ENCODE data around the gene DTD2.

DTD2 gene

DNA sequence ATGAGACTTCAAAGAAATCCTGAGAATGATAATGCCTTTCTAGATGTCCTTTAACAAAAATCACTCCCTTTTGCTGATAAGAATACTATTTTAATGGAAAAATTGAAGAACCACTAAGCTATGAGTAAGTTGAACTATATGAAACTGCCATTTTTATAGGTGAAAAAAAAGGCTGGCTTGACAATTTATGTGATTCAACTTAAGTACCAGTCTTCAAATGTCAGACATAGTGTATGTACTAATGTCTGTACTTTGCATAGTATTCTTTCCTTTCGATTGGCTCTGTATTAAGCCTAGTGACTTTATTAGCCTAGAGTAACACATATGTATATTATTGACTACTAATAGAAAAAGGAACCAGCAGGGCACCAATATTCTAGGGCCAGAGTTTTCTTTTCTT lies 48.9 kb downstream of the DTD2 start:
- TF ChIP-seq, protein P1, sequence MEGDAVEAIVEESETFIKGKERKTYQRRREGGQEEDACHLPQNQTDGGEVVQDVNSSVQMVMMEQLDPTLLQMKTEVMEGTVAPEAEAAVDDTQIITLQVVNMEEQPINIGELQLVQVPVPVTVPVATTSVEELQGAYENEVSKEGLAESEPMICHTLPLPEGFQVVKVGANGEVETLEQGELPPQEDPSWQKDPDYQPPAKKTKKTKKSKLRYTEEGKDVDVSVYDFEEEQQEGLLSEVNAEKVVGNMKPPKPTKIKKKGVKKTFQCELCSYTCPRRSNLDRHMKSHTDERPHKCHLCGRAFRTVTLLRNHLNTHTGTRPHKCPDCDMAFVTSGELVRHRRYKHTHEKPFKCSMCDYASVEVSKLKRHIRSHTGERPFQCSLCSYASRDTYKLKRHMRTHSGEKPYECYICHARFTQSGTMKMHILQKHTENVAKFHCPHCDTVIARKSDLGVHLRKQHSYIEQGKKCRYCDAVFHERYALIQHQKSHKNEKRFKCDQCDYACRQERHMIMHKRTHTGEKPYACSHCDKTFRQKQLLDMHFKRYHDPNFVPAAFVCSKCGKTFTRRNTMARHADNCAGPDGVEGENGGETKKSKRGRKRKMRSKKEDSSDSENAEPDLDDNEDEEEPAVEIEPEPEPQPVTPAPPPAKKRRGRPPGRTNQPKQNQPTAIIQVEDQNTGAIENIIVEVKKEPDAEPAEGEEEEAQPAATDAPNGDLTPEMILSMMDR (IDR thresholded peaks at IDR 0.05) = no peak

DNA sequence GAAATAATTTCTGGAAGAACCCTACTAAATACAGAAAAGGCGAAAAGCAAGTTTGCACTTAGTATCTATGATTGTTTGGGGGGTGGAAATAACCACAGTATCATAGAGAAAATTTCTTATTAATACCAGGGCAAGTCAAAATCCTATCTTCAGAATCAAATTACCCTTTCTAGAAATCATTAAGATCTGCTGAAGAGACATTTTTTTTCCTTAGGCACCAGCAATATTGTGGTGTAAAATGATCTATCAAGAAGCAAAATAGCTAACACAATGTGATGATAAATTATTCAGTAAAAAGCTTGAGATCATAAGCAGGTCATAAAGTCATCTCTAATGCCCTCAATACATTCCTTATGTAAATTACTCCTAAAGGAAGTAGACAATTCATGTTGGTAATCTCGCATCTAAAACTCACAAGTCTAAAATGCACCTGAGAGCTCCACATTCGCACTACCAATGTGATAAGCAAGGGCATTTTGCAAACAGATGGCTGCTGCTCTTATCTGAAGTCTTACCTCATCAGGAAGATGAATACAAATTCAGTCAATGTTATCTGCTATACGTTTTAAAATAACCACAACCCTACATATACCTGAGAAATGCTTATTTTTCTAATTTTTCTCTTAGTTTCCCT lies 51.6 kb downstream of the DTD2 start:
- TF ChIP-seq, protein P1 (IDR thresholded peaks at IDR 0.05) = no peak

DNA sequence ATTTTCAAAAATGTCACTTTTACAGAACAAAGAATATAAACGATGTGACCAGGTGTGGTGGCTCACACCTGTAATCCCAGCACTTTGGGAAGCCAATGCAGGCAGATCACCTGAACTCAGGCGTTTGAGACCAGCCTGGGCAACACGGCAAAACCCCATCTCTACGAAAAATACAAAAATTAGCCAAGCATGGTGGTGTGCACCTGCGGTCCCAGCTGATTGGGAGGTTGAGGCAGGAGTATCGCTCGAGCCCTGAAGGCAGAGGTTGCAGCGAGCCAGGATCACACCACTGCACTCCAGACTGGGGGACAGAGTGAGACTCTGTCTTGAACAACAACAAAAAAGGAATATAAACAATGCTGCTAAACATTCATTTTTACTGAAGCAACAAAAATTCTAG lies 52.2 kb downstream of the DTD2 start:
- TF ChIP-seq, protein P1 (IDR thresholded peaks at IDR 0.05) = no peak

DNA sequence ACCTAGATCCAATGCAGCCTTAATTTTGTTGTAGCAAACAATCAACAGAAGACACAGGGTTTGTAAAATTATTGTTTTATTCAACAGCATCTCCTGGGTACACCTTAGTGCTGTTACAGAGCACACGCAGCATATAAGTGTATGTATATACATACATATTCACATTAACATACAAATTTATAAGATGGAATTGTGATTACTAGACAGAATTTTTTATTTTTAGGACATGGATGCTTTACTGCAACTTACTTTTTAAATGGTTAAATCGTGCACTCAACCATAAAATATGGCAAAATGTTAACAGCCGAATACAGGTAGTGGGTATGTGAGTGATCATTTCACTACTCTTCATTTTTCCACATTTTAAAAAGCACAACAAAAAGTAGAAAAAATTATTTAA lies 53.6 kb downstream of the DTD2 start:
- TF ChIP-seq, protein P1 (IDR thresholded peaks at IDR 0.05) = no peak

DNA sequence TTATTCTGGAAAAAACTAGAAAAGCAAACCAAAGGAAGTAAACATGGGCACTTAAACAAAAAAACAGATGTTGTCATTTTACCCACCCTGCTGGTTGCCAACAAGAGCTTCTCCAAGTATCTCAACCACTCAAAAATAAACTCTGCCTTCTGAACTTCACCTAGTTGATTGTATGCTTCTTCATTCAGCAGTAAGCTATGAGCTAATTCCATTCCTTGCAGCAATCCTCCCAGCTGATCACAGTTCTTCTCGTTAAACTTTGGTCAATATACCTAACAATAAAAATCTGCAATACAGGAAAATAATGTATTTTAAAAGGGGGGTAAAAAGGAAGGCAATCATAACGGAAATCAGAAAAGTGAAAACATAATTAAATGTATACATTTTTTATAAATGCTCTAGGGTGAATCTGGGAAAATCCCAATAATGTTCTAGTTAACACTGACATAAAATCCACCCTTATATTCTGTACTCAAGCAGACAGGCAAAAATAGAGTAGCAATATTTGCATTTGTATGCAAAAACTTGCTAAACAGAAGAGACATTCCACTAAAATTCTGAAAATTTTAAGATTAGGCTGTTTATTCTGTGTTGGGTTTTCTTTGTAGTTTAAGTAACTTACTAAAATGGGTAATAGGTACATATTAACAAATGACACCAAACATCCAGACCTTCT lies 54.4 kb downstream of the DTD2 start:
- TF ChIP-seq, protein P1 (IDR thresholded peaks at IDR 0.05) = no peak

DNA sequence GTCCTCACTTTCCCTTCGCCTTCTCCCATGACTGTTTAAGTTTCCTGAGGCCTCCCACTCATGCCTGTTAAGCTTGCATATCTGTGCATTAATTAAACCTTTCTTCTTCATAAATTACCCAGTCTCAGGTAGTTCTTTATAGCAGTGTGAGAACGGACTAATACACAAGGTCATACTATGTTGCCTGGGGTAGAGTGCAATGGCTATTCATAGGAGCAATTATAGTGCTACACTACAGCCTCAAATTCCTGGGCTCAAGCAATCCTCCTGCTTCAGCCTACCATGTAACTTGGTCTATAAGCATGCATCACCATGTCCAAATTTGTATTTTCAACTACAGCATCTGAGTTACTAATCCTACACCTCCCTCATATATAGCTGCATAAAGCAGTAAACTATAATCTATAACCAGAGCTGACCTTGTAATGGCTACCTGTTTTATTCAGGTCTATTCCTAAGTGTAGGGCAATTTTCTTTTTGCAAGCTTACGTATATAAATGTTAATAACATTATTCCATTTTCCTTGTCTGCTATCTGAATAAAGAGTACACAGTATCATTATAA lies 55.9 kb downstream of the DTD2 start:
- TF ChIP-seq, protein P1 (IDR thresholded peaks at IDR 0.05) = no peak

DNA sequence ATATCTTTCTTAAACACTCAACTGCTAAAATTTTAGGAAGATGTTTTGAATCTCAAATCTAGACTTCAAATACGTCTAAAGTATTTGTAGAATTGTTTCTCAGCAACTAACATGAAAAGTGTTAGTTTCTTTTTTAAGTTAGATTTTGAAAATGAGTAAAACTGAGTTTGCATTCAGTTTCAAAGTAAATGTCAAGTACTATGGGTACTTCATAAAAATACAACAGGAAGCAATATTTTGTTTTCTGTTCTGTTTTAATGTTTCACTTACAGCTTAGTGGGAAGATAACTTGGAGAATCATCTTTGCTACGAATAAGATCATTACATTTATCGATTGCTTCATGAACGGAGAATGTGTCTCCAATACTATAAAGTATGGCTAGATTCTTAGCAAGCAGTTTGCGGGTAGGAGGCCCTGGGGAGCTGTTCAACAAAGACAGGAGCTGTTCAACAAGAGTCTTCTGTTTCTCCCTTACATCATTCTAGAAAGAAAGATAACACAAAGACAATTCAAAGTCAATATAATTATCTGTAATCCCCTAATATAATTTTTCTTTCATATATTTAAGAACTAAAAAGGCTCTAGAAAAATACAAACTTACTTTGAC lies 57.2 kb downstream of the DTD2 start:
- TF ChIP-seq, protein P1 (IDR thresholded peaks at IDR 0.05) = no peak

All from LNCAP (cell line).